H9 (cell line): ENCODE data around the gene PLXND1. TPM values are rescaled to one million over a fixed set of nuclear protein-coding genes. Genes with fewer than 3 reads are reported as not detected.
A peak's percentile ranks its signal among the peaks of the same experiment; 100 is the strongest.

Experiments used
- DNase-seq: peaks from one replicate; pipeline ENCODE4 v3.0.0-alpha.2; 2017
- H2AFZ ChIP-seq: one replicate; pipeline ENCODE4 v1.6.1; 2013; ENCODE audit warnings: mild to moderate bottlenecking, low read length, control low read depth, moderate library complexity
- H2AK5ac ChIP-seq: 2 replicates; pipeline ENCODE4 v1.6.1; 2013; ENCODE audit warnings: low read length, control low read depth, mixed read lengths; ENCODE audit not compliant: insufficient read length
- H2BK120ac ChIP-seq: one replicate; pipeline ENCODE4 v1.6.1; 2013; ENCODE audit warnings: low read depth, mild to moderate bottlenecking, low read length, control low read depth, inconsistent platforms; ENCODE audit not compliant: poor library complexity, severe bottlenecking
- H2BK12ac ChIP-seq: 2 replicates; pipeline ENCODE4 v1.6.1; 2013; ENCODE audit warnings: low read length, control low read depth, mixed read lengths, low read depth; ENCODE audit not compliant: insufficient read length
- H2BK15ac ChIP-seq: 2 replicates; pipeline ENCODE4 v1.6.1; 2013; ENCODE audit warnings: low read depth, low read length, control low read depth
- H2BK20ac ChIP-seq: one replicate; pipeline ENCODE4 v1.6.1; 2013; ENCODE audit warnings: low read depth, mild to moderate bottlenecking, low read length, control low read depth, inconsistent platforms; ENCODE audit not compliant: poor library complexity, severe bottlenecking
- H2BK5ac ChIP-seq: 2 replicates; pipeline ENCODE4 v1.6.1; 2013; ENCODE audit warnings: low read length, control low read depth, mixed read lengths; ENCODE audit not compliant: insufficient read length
- H3K14ac ChIP-seq: 2 replicates; pipeline ENCODE4 v1.6.1; 2013; ENCODE audit warnings: low read length, control low read depth; ENCODE audit not compliant: insufficient read depth
- H3K18ac ChIP-seq: 2 replicates; pipeline ENCODE4 v1.6.1; 2013; ENCODE audit warnings: low read depth, mild to moderate bottlenecking, mixed read lengths, low read length, control low read depth; ENCODE audit not compliant: insufficient read length
- H3K23ac ChIP-seq: 2 replicates; pipeline ENCODE4 v1.6.1; 2013; ENCODE audit warnings: low read length, control low read depth, mixed read lengths, low read depth; ENCODE audit not compliant: insufficient read length
- H3K23me2 ChIP-seq: 2 replicates; pipeline ENCODE4 v1.6.1; 2013; ENCODE audit warnings: low read depth, mild to moderate bottlenecking, mixed read lengths, low read length, control low read depth; ENCODE audit not compliant: insufficient read length, poor library complexity, severe bottlenecking
- H3K27ac ChIP-seq: 2 replicates; pipeline ENCODE4 v1.5.1; 2013; ENCODE audit warnings: low read length, control low read depth, mixed read lengths, low read depth; ENCODE audit not compliant: insufficient read length
- H3K27me3 ChIP-seq: 2 replicates; pipeline ENCODE4 v1.6.1; 2013; ENCODE audit warnings: low read length, control low read depth, inconsistent platforms; ENCODE audit not compliant: insufficient read depth
- H3K4ac ChIP-seq: 2 replicates; pipeline ENCODE4 v1.6.1; 2013; ENCODE audit warnings: low read depth, mild to moderate bottlenecking, control low read depth, inconsistent platforms, low read length, moderate library complexity
- H3K4me1 ChIP-seq: 2 replicates; pipeline ENCODE4 v1.6.1; 2013; ENCODE audit warnings: low read length, control low read depth, inconsistent platforms; ENCODE audit not compliant: insufficient read depth
- H3K4me2 ChIP-seq: 2 replicates; pipeline ENCODE4 v1.6.1; 2013; ENCODE audit warnings: low read length, control low read depth, mixed read lengths; ENCODE audit not compliant: insufficient read length, insufficient read depth
- H3K56ac ChIP-seq: 2 replicates; pipeline ENCODE4 v1.6.1; 2013; ENCODE audit warnings: low read depth, mild to moderate bottlenecking, mixed read lengths, low read length, control low read depth; ENCODE audit not compliant: insufficient read length
- H3K79me1 ChIP-seq: 2 replicates; pipeline ENCODE4 v1.6.1; 2013; ENCODE audit warnings: low read depth, mild to moderate bottlenecking, moderate library complexity, low read length, control low read depth, inconsistent platforms; ENCODE audit not compliant: insufficient read depth, poor library complexity, severe bottlenecking
- H3K79me2 ChIP-seq: 2 replicates; pipeline ENCODE4 v1.6.1; 2013; ENCODE audit warnings: low read length, control low read depth, inconsistent platforms; ENCODE audit not compliant: insufficient read depth
- H3K9ac ChIP-seq: 2 replicates; pipeline ENCODE4 v1.6.1; 2013; ENCODE audit warnings: low read length, control low read depth, mixed read lengths; ENCODE audit not compliant: insufficient read length; ENCODE audit errors: extremely low read depth
- H3K9me3 ChIP-seq: one replicate; pipeline ENCODE4 v1.6.1; 2013; ENCODE audit warnings: low read depth, low read length, inconsistent platforms; ENCODE audit not compliant: control insufficient read depth
- H3T11ph ChIP-seq: one replicate; pipeline ENCODE4 v1.6.1; 2013; ENCODE audit warnings: mild to moderate bottlenecking, low read length, control low read depth, inconsistent platforms
- H4K20me1 ChIP-seq: one replicate; pipeline ENCODE4 v1.6.1; 2013; ENCODE audit not compliant: control insufficient read depth, insufficient read length, insufficient read depth
- H4K5ac ChIP-seq: 2 replicates; pipeline ENCODE4 v1.6.1; 2013; ENCODE audit warnings: low read depth, mild to moderate bottlenecking, mixed read lengths, low read length, control low read depth; ENCODE audit not compliant: insufficient read length
- H4K8ac ChIP-seq: replicated peaks from 2 replicates; pipeline ENCODE4 v1.6.1; 2013; ENCODE audit warnings: low read length, control low read depth, mixed read lengths, low read depth; ENCODE audit not compliant: insufficient read length
- H4K91ac ChIP-seq: 2 replicates; pipeline ENCODE4 v1.6.1; 2013; ENCODE audit warnings: low read depth, mild to moderate bottlenecking, moderate library complexity, mixed read lengths, low read length, control low read depth; ENCODE audit not compliant: insufficient read length
- H3K27ac Mint-ChIP-seq, 3 experiments: 2 replicates in 2 of 3; 3 replicates in 1 of 3; pipeline ENCODE4 v1.8.0; 2020 to 2021; ENCODE audit warnings: mixed read lengths in 3 of 3, mild to moderate bottlenecking in 1 of 3, moderate library complexity in 1 of 3
- H3K27me3 Mint-ChIP-seq: 2 replicates; pipeline ENCODE4 v1.8.0; 2021; ENCODE audit warnings: low read depth, mild to moderate bottlenecking, moderate library complexity, mixed read lengths
- H3K36me3 Mint-ChIP-seq, 3 experiments: 2 replicates in 2 of 3; 3 replicates in 1 of 3; pipeline ENCODE4 v1.8.0; 2020 to 2021; ENCODE audit warnings: low read depth in 3 of 3, mixed read lengths in 3 of 3; ENCODE audit not compliant: insufficient read depth in 1 of 3
- H3K4me1 Mint-ChIP-seq, 2 experiments: 2 replicates each; pipeline ENCODE4 v1.8.0; 2020; ENCODE audit warnings: mixed read lengths in 2 of 2
- H3K4me3 Mint-ChIP-seq, 2 experiments: 2 replicates in 1 of 2; 3 replicates in 1 of 2; pipeline ENCODE4 v1.8.0; 2020 to 2021; ENCODE audit warnings: mild to moderate bottlenecking in 2 of 2, mixed read lengths in 2 of 2, moderate library complexity in 1 of 2
- H3K9me3 Mint-ChIP-seq, 2 experiments: 2 replicates in 1 of 2; 3 replicates in 1 of 2; pipeline ENCODE4 v1.8.0; 2020; ENCODE audit warnings: mild to moderate bottlenecking in 2 of 2, mixed read lengths in 2 of 2, moderate library complexity in 1 of 2
- CTCF ChIP-seq: fragments of 200-600 bp; sonication (generic); conservative IDR thresholded peaks from 3 replicates; pipeline ENCODE4 v1.8.0; 2021; ENCODE audit warnings: antibody characterized with exemption, mild to moderate bottlenecking
- WGBS: extraction: QIAGEN DNeasy Blood & Tissue Kit; methylation state at CpG from one replicate; pipeline ENCODE4 v1.1.7; 2013; ENCODE audit warnings: missing lambda C conversion rate, low lambda C conversion rate, mixed read lengths; ENCODE audit not compliant: insufficient read length; ENCODE audit errors: extremely low coverage; 5-methylcytosine and 5-hydroxymethylcytosine counted together
- total RNA-seq: library from RNA; stranded (reverse); gene quantifications from 2 replicates; pipeline ENCODE4 v1.2.1, GENCODE V29; 2021

The PLXND1 gene
- total RNA-seq, 1 experiment from 2014 or later = 50.9 TPM

GRCh38 chr3:129533406-129533805 is 73.1 kb downstream of the PLXND1 start:
- H2BK15ac ChIP-seq = no peak overlapping the region
- H2BK5ac ChIP-seq = no peak overlapping the region
- H3K4ac ChIP-seq = no peak overlapping the region
- H3K27me3 Mint-ChIP-seq = peaks cover 11% of the 10 kb centered on the region
- H3K9me3 Mint-ChIP-seq = no peaks in the 10 kb centered on the region
- no peak overlapping the region for H4K5ac ChIP-seq
- H3K23me2 ChIP-seq = no peaks in the 10 kb centered on the region
- no peak overlapping the region for H2BK120ac ChIP-seq
- H4K91ac ChIP-seq = no peak overlapping the region
- no peak overlapping the region for H3K4me3 Mint-ChIP-seq
- no peak for TF ChIP-seq CTCF
- no peak overlapping the region for H3K56ac ChIP-seq
- H3T11ph ChIP-seq = no peak overlapping the region
- H3K79me1 ChIP-seq = no peaks in the 10 kb centered on the region
- H3K27ac Mint-ChIP-seq = peak overlapping the region in 1 of 3 experiments; percentile 65; a peak in 2 of 7 replicates
- no peak overlapping the region for H2AFZ ChIP-seq
- H3K4me1 Mint-ChIP-seq = peaks cover 39 to 52% of the 10 kb centered on the region in 2 experiments
- DNase-seq = no peak
- peaks cover 15% of the 10 kb centered on the region; the same call in 1 of the 2 replicates for H3K4me1 ChIP-seq
- no peaks in the 10 kb centered on the region for H3K9me3 ChIP-seq
- no CpG with 5 or more reads among the region's 16 CpGs for WGBS
- H4K8ac ChIP-seq = no peak overlapping the region
- H2AK5ac ChIP-seq = no peak overlapping the region
- H3K27me3 ChIP-seq = no peaks in the 10 kb centered on the region
- H3K9ac ChIP-seq = no peak overlapping the region
- H4K20me1 ChIP-seq = no peaks in the 10 kb centered on the region
- H3K27ac ChIP-seq = no peak overlapping the region
- no peak overlapping the region for H3K4me2 ChIP-seq
- no peak overlapping the region for H3K18ac ChIP-seq
- no peak overlapping the region for H3K23ac ChIP-seq
- no peaks in the 10 kb centered on the region; a peak in 1 of 7 replicates for H3K36me3 Mint-ChIP-seq
- no peak overlapping the region for H2BK20ac ChIP-seq
- no peak overlapping the region for H2BK12ac ChIP-seq
- no peaks in the 10 kb centered on the region for H3K79me2 ChIP-seq
- H3K14ac ChIP-seq = no peak overlapping the region
